Measurements from ENCODE around the gene ANKIB1. TPM values are rescaled to one million over a fixed set of nuclear protein-coding genes. Genes with fewer than 3 reads are reported as not detected.
A peak's percentile ranks its signal among the peaks of the same experiment; 100 is the strongest.

The ANKIB1 gene
- 10 to 100 TPM; 33.3 to 37.1 TPM for total RNA-seq

GRCh38 chr7:92245487-92246359, at the start of gene ANKIB1, which contains the start of gene KRIT1:
ANKIB1 (plus strand) TSS chr7:92245974; CDS start chr7:92294979, 49,005 bp downstream.
KRIT1 (minus strand) TSS chr7:92245914; CDS start chr7:92242135, 3,779 bp downstream.
- ATAC-seq (ENCODE audit: insufficient number of reproducible peaks, low FRiP score, low read depth), result peak; percentile 94
- no peaks in the 10 kb centered on the region for H3K27me3 ChIP-seq (replicated peaks; ENCODE audit: insufficient read depth)
- TF ChIP-seq CTCF (IDR thresholded peaks at IDR 0.05), result peak; percentile 26

GRCh38 chr7:92200791-92201190, 45.0 kb upstream of the ANKIB1 start:
- Histone ChIP-seq H3K9me3 (no peaks in the 10 kb centered on the region), H3K4me1 (ENCODE audit: control insufficient read depth in 1 of 2, low read depth in 2 of 2) (no peaks in the 10 kb centered on the region), H3K27ac (no peak overlapping the region), H3K4me3 (no peak overlapping the region), H3K36me3 (peaks cover 38% of the 10 kb centered on the region), H3K27me3 (replicated peaks; ENCODE audit: insufficient read depth) (no peaks in the 10 kb centered on the region)
- ATAC-seq (ENCODE audit: insufficient number of reproducible peaks, low FRiP score, low read depth) (no peak), DNase-seq (ENCODE audit: low spot score) (no peak)
- no peak for TF ChIP-seq CTCF (IDR thresholded peaks at IDR 0.05)

More at GRCh38 chr7:92245487-92246359, at the start of gene ANKIB1, which contains the start of gene KRIT1:
- Histone ChIP-seq H3K4me3 (peak within 1 kb of the TSS; percentile 97), H3K36me3 (peaks cover 4% of the 10 kb centered on the region), H3K4me1 (ENCODE audit: control insufficient read depth in 1 of 2, low read depth in 2 of 2) (peaks cover 7 to 33% of the 10 kb centered on the region in 2 donors), H3K9me3 (no peaks in the 10 kb centered on the region), H3K27ac (peak within 1 kb of the TSS; percentile 72 to 88)
- DNase-seq (ENCODE audit: low spot score), result peak; percentile 54

GRCh38 chr7:92205987-92206386, 39.8 kb upstream of the ANKIB1 start:
- DNase-seq (ENCODE audit: low spot score) (no peak), ATAC-seq (ENCODE audit: insufficient number of reproducible peaks, low FRiP score, low read depth) (no peak)
- H3K36me3 ChIP-seq, result peaks cover 50% of the 10 kb centered on the region
- TF ChIP-seq CTCF (IDR thresholded peaks at IDR 0.05), result no peak
- H3K4me3 ChIP-seq, result no peak overlapping the region
- peaks cover 11% of the 10 kb centered on the region for H3K9me3 ChIP-seq
- H3K27me3 ChIP-seq (replicated peaks; ENCODE audit: insufficient read depth), result no peaks in the 10 kb centered on the region
- no peak overlapping the region for H3K27ac ChIP-seq
- no peaks in the 10 kb centered on the region for H3K4me1 ChIP-seq (ENCODE audit: control insufficient read depth in 1 of 2, low read depth in 2 of 2)

- Histone ChIP-seq H3K36me3 (peaks cover 53% of the 10 kb centered on the region), H3K4me3 (no peak overlapping the region), H3K9me3 (peaks cover 11% of the 10 kb centered on the region), H3K4me1 (ENCODE audit: control insufficient read depth in 1 of 2, low read depth in 2 of 2) (no peaks in the 10 kb centered on the region), H3K27me3 (replicated peaks; ENCODE audit: insufficient read depth) (no peaks in the 10 kb centered on the region), H3K27ac (no peak overlapping the region)
- no peak for TF ChIP-seq CTCF (IDR thresholded peaks at IDR 0.05)
- DNase-seq (ENCODE audit: low spot score) (no peak), ATAC-seq (ENCODE audit: insufficient number of reproducible peaks, low FRiP score, low read depth) (no peak)
Observed at GRCh38 chr7:92206672-92207071, 39.1 kb upstream of the ANKIB1 start.

- H3K27ac ChIP-seq, result no peak overlapping the region
- no peaks in the 10 kb centered on the region for H3K4me1 ChIP-seq (ENCODE audit: control insufficient read depth in 1 of 2, low read depth in 2 of 2)
- no peak overlapping the region for H3K4me3 ChIP-seq
- TF ChIP-seq CTCF (IDR thresholded peaks at IDR 0.05), result no peak
- no peaks in the 10 kb centered on the region for H3K27me3 ChIP-seq (replicated peaks; ENCODE audit: insufficient read depth)
- H3K36me3 ChIP-seq, result peaks cover 42% of the 10 kb centered on the region
- ATAC-seq (ENCODE audit: insufficient number of reproducible peaks, low FRiP score, low read depth) (no peak), DNase-seq (ENCODE audit: low spot score) (no peak)
- H3K9me3 ChIP-seq, result no peaks in the 10 kb centered on the region
Observed at GRCh38 chr7:92221766-92222165, 24.0 kb upstream of the ANKIB1 start.
